Lower leg skin (tissue), 3 donors: ENCODE data around the gene STPG2.
"Not testable (repeated sequence)": the region's sequence is repeated elsewhere in the genome, so short reads cannot be mapped to it uniquely, and the experiment has no call there.

Experiments used
- CTCF ChIP-seq, 3 donors: fragments of 450-650 bp; IDR thresholded peaks; one replicate each; pipeline ENCODE4 v1.5.1; 2016; ENCODE audit warnings: antibody characterized with exemption in 3 of 3, mild to moderate bottlenecking in 3 of 3, moderate library complexity in 2 of 3
- POLR2A ChIP-seq, 2 donors: fragments of 450-650 bp; IDR thresholded peaks; one replicate each; pipeline ENCODE4 v1.6.1; 2016 to 2017; ENCODE audit warnings: antibody characterized with exemption in 2 of 2, mild to moderate bottlenecking in 1 of 2, moderate library complexity in 1 of 2

- not testable (repeated sequence) for TF ChIP-seq CTCF, POLR2A (IDR thresholded peaks at IDR 0.05)
Observed at GRCh38 chr4:97550637-97551036, 592.6 kb downstream of the STPG2 start.
